GM10266 (cell line): ENCODE results near the gene ASXL1.

Experiments
- DNase-seq: peaks from one replicate; pipeline ENCODE4 v3.0.0; 2012; ENCODE audit errors: extremely low spot score
- TF ChIP-seq, protein P1 (sequence below): IDR thresholded peaks from 2 replicates; pipeline ENCODE4 v1.5.1; 2012; ENCODE audit warnings: mild to moderate bottlenecking, low read depth; ENCODE audit not compliant: control insufficient read depth, insufficient read depth; ENCODE audit errors: missing control alignments

Gene ASXL1

GRCh38 chr20:32442630-32443373, 84.7 kb downstream of the ASXL1 start:
- no peak for DNase-seq
- TF ChIP-seq, protein P1, sequence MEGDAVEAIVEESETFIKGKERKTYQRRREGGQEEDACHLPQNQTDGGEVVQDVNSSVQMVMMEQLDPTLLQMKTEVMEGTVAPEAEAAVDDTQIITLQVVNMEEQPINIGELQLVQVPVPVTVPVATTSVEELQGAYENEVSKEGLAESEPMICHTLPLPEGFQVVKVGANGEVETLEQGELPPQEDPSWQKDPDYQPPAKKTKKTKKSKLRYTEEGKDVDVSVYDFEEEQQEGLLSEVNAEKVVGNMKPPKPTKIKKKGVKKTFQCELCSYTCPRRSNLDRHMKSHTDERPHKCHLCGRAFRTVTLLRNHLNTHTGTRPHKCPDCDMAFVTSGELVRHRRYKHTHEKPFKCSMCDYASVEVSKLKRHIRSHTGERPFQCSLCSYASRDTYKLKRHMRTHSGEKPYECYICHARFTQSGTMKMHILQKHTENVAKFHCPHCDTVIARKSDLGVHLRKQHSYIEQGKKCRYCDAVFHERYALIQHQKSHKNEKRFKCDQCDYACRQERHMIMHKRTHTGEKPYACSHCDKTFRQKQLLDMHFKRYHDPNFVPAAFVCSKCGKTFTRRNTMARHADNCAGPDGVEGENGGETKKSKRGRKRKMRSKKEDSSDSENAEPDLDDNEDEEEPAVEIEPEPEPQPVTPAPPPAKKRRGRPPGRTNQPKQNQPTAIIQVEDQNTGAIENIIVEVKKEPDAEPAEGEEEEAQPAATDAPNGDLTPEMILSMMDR, result no peak

GRCh38 chr20:32443386-32443974, 85.3 kb downstream of the ASXL1 start:
- TF ChIP-seq, protein P1, result no peak
- DNase-seq, result no peak

GRCh38 chr20:32444474-32445220, 86.5 kb downstream of the ASXL1 start:
- DNase-seq, result no peak
- TF ChIP-seq, protein P1, result no peak

- TF ChIP-seq, protein P1, result no peak
- DNase-seq, result no peak
Observed at GRCh38 chr20:32445539-32446273, 87.6 kb downstream of the ASXL1 start.

GRCh38 chr20:32446301-32447100, 88.4 kb downstream of the ASXL1 start:
- TF ChIP-seq, protein P1, result no peak
- no peak for DNase-seq

- DNase-seq, result no peak
- TF ChIP-seq, protein P1, result no peak
Observed at GRCh38 chr20:32447136-32448027, 89.3 kb downstream of the ASXL1 start.
